HG03025 (cell line): Measurements from ENCODE around the gene VASH1.
A peak's percentile ranks its signal among the peaks of the same experiment; 100 is the strongest.

Source experiments
- ATAC-seq: cut with Tn5 transposase; IDR thresholded peaks from one replicate; pipeline ENCODE4 v1.9.1; 2021; ENCODE audit warnings: mild to moderate bottlenecking, moderate library complexity; ENCODE audit not compliant: unreplicated experiment, low FRiP score

VASH1 gene

DNA sequence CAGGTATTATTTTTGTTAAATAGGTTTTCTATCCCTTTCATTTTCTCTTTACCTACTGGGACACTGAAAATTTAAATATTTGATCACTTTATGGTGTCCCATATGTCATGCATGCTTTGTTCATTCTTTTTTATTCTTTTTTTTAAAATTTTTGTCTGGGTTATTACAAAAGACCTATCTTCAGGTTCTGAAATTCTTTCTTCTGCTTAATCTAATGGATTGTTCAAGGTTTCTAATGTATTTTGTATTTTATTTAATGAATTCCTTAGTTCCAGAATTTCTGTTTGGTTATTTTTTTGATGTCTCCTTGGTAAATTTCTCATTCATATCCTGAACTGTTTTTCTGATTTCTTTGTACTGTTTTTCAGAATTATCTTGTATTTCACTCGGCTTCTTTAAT, 20.2 kb upstream of the VASH1 start:
- no peak for ATAC-seq

DNA sequence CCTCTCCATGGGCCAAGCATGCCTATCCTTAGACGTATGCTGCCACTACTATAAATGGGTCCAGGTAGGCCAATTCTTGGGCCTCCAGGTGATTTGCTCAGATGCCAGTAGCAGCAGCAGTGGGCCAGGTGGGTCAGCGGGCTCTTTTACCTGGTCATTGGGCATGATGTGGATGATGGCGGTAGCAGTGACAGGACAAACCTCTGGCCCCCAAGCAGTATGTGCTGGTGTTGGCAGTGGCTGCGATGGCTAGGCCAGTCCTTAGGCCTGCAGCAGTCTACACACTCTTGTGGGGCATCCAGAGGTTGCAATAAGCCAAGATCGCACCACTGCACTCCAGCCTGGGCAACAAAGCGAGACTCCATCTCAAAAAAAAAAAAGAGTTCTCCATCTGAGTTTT, 19.1 kb upstream of the VASH1 start:
- ATAC-seq, result no peak

DNA sequence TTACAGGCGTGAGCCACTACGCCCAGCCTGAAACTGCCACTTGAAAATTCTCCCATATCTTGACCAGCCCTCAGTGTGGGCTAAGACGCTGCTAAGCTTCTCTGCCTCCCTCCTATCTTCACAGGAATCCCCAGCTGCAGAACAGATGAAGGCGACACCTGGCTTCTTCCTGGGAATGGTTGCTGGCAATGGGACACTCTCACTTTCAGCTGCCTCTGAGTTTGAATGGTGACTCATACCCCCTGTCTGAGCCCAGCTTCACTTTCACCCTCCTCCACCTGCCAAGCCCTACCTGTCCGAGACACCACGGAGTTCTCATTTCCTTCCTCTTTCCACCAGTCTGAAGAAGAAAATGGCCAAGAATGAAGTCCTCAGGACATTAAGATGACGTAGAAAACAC, 18.3 kb upstream of the VASH1 start:
- ATAC-seq, result no peak

DNA sequence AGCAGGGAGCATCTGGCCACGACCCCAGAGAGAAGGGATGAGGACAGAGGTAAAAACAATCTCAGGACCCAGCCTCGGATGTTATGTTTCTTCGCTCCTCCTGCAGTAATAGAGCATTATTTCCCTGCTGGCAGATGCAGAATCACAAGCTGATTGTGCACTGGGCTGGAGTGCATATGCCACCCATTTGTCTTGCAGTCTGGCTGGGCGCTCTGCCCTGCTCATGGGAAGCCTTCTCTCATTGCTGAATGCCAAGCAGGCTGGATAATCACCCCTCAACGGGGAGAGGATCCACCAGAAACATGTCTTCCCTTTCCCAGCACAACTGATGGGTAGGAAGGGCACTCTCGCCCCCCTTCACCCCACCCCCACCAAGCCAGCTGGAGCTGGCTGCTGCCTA, 8.5 kb upstream of the VASH1 start:
- no peak for ATAC-seq

DNA sequence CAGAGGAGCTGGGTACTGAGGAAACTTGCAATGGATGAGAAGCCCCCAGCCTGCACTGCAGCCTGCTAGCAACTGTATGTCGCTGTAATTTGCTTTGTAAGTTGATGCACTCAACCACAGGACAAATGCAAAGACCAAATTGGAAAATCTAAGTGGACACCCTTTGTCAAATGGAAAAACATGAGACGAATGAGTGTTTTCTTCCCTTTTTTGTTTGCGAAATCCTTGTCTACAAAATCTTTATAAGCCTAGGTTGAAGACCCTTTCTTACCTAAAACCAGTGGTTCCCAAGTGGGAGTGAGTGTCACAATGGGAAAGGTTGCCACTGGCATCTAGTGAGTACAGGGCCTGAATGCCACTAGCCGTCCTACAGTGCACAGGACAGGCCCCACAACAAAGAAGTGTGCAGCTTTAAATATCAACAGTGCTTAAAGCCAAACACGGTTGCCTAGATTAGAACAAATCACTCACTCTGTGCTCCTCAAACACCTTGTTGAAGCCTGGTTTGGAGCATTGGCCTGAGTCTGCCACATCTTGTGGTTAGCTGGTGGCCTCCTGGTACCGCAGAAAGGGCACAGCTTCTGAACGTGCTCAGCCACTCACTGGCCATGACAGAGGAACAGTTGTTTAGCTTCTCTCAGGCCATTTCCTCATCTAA, 7.6 kb upstream of the VASH1 start:
- no peak for ATAC-seq

DNA sequence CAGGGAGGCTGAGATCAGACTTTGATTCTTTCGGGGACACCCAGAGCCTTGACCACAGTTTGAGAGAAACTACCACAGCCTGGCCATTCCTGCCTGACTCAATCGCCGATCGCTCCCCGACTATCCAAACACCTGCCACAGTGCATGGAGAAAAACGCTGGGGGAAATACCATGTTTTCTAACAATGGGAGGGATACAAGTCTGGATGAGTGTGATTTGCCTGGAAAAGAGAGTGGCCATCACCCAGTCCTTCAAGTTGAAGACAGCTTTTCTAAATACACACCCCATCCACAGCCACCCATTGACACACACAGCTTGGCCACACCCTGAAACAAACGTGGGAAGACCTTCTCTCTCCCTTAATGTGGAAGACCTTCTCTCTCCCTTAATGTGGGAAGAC, 6.7 kb upstream of the VASH1 start:
- ATAC-seq, result no peak

DNA sequence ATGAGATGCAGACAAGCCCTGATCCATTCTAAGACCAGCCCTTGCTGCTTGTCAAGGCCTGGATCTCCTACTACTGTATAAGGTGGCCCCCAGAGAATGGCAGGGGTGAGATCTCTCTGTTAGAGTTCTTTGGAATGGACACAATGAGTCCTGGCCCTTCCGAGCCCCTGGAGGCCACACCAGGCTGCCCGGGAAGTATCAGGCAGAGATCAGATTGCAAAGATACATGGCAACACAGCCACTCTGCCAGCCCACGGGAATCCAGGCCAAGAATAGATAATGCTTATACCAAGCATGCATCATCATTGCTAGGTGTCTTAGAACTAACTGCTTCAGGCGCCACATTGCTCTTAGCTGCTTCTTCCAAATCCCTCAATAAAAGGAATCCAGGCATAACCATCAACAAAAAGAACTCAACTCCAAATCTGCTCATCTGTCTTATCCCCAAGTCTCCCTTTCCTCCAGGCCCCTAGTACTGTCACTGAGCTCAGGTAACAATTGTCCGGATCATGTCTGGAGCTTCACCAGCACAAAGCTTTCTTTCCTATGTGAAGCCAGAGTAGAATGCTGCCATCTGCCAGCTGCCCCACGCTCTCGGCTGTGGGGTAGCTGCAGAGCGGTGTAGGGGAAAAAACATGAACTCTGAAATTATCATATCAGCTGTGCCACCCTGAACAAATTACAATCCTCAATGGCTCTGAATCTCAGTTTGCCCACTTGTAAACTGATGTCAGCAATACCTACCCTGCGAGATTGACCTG, 5.5 kb upstream of the VASH1 start:
- ATAC-seq, result no peak

GRCh38 chr14:76756371-76756750, 4.9 kb upstream of the VASH1 start:
- ATAC-seq, result no peak

GRCh38 chr14:76759589-76759988, 1.7 kb upstream of the VASH1 start:
- no peak for ATAC-seq

DNA sequence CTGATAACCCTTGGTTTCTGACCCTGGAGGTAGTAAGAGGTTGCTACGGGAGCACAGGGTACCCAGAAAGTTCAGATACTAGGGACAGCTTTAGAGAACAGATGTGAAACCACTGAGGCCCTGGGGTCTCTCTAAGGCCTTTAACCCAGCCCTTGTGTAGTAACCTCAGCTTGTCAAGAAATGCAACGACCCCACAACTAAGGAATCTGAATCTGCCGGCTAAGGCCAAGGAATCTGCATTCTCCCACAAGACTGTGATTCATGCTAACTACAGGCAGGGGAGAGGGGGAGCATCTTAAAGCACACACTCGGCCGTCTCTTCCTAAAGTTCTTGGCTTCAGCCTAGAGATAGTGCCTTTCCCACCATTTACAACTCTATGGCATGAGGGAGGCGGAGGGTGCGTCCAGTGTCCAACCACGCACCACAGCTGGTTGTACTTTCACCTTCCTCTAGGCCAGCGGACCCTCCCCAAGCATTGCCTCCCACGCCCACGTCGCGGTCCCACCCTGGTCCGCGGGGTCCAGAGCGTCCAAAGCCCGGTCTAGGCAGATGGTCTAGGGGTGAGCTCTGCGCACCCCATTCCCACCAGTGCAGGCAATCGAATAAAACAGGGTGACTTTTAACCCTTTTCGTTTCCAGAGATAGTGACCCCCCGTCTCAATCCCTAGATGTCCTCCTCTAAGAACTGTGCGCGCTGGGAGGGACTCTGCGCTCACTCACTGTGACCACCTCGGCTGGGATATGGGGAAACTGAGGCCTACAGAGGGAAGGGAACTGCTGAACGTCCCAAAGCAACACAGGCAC, 735 bp upstream of the VASH1 start:
- ATAC-seq, result no peak

DNA sequence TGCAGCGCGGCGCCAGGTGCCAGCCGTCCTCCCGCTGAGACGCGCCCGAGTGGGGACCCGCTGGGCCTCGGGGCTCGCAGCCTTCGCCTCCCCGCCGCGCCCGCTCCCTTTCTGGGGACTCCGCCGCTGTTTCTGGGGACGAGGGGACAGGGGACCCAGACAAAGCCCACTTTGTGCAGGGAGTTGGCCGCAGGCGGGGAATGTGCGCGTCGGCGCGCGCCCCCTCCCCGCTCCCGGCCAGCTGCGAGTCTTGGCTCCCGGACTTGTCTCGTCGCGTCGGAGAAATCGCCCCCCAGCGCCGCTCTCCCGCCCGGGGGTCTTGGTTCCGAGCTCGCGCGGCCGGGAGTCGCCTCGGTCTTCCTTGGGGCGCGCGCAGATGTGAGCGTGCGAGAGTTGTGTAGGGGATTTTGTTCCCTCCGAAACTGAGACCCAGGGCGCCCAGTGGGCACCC, 717 bp downstream of the VASH1 start:
- no peak for ATAC-seq

- no peak for ATAC-seq
Measured at GRCh38 chr14:76762411-76763095, 1.3 kb downstream of the VASH1 start.

DNA sequence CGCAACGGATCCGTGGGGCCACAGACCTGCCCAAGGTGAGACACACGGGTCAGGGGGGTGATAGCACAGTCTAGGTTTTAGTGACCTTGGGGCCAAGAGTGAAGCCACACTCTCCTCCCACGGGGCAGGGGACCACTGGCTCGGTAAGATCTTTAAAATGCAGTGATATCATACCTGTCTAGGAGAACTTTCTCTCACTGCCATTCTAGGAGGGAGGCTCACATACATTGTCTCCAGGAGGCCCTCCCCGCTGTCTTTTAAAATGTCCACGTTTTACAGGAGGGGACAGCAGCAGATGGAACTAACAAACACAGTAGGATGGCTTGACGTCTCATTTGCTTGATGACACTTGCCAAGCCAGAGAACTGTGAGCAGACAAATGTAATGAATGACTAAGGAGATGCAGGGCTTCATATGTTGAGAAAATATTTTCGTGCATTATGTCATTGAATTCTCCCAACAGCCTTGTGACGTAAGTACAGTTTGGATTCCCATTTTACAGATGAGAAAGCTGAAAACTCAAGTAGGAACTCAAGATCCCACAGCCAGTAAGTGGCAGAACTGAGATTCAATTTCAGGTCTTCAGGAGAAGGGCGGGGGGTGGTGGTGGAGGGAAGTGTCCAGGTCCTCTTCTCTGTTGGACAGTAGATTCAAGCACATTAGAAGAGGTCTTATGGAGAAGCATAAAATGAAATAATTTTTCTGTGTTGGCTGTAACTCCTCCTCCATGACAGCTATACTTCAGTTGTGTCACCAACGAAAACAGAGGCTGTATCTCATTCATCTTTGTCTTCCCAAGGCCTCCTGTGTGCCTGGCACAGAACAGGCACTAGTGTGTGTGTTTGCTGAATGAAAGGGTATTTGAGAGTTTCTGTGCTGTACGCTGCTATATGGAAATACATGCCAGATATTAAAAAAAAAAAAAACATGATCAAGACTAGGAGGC, 2.1 kb downstream of the VASH1 start:
- no peak for ATAC-seq

- ATAC-seq, result no peak
Measured at GRCh38 chr14:76765461-76765931, 4.2 kb downstream of the VASH1 start.

DNA sequence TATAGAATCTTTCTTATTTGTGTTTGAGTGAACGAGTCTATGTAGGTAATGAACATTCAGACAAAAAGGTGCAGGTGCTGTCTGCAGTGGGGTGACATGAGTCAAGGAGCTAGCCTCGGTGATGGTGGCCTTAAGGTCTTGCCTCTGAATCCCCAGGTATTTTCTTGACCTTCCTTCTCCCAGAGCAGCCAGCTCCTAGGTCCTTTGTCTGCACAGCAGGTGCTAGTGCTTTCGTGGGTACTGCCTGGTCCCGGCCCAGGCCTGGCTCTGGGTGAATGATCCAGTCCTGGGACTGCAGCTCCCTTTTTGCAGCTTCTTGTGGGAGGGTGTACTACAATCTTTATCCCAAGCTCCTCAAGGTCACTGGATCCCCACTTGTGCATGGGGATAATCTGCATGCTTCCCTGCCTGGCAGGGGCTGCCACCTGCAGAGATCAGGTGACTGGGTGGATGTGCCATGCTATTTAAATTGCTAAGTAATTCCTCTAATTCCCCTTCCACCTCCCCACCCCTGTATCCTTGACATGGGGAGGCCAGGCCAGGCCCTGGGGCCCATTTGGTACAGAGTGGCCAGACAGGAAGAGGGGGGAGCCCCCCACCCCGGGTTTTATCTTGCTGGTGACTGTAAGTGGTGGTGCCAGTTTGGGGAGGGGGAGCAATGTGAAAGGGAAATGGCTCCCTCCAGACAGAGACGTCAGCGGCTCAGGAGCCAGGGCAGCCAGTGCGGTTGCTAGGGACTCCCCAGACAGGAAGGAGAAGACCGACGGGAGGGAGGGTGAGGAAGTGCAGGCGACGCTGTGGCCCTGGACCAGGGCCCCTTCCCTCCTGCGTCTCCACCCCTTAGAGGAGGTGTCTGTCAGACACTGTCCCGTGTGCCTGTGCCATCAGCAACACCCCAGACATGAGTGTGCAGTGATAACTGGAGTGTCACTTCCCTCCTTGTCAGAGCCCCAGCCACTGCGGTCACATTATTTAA, 6.7 kb downstream of the VASH1 start:
- peak; percentile 64 for ATAC-seq

- ATAC-seq, result no peak
Measured at GRCh38 chr14:76768671-76769500, 7.6 kb downstream of the VASH1 start.

DNA sequence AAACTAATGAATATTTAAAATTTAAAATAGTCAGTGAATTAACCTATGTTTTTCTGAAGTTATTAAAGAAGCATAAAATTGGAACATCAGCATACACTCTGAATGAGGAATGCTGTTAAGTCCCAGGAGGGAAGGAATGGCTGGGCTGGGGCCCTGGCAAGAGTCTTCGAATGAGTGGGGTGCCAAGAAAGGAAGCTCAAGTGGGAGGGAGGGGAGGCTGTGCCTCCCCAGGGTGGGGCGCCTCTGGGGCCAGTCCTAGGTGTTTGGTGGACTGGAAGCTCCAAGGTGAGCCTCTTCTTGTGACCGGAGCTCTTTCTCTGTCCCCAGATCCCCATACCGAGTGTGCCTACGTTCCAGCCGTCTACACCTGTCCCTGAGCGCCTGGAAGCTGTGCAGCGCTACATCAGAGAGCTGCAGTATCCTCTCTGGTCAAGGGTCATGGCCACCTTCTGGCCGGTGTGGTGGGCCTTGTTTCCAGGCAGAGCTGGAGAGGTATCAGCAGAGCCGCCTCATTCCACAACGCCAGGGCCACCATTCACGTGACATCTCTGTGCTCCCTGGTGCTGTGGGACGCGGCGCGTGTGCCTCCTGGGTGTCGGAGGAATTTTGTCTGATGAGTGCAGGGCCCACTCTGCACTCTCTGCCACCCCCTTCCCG, 8.5 kb downstream of the VASH1 start:
- no peak for ATAC-seq
